GM12878 (cell line): Measurements from ENCODE around the gene PLPP1.

Experiments used
- CBFB ChIP-seq: IDR thresholded peaks from 2 replicates; pipeline ENCODE4 v1.6.1; 2016; ENCODE audit warnings: antibody characterized with exemption, low read depth
- CHD1 ChIP-seq: IDR thresholded peaks from 2 replicates; pipeline ENCODE4 v1.6.1; 2012; ENCODE audit warnings: low read depth, low read length, improper control_type of control experiment
- NBN ChIP-seq: fragments of 450-650 bp; IDR thresholded peaks from 2 replicates; pipeline ENCODE4 v1.6.1; 2016
- POLR2A ChIP-seq: IDR thresholded peaks from 2 replicates; pipeline ENCODE4 v1.6.1; 2011; ENCODE audit warnings: low read depth, mild to moderate bottlenecking, low read length
- SIN3A ChIP-seq: IDR thresholded peaks from 2 replicates; pipeline ENCODE4 v1.6.1; 2012; ENCODE audit warnings: low read depth, low read length, improper control_type of control experiment
- TF ChIP-seq, protein P1 (sequence below), 3 experiments: IDR thresholded peaks in 2 of 3; conservative IDR thresholded peaks in 1 of 3; 2 replicates each; pipeline ENCODE4 v1.5.1; 2011; ENCODE audit warnings: low read depth in 3 of 3, low read length in 3 of 3, mild to moderate bottlenecking in 3 of 3, control low read depth in 2 of 3, moderate library complexity in 2 of 3, inconsistent platforms in 1 of 3, mixed read lengths in 1 of 3; ENCODE audit not compliant: control insufficient read depth in 2 of 3, insufficient read depth in 1 of 3; ENCODE audit errors: extremely low read depth in 1 of 3
- TF ChIP-seq, protein P2 (sequence below): fragments of 450-650 bp; IDR thresholded peaks from 2 replicates; pipeline ENCODE4 v1.6.1; 2016; ENCODE audit warnings: mild to moderate bottlenecking

DNA sequence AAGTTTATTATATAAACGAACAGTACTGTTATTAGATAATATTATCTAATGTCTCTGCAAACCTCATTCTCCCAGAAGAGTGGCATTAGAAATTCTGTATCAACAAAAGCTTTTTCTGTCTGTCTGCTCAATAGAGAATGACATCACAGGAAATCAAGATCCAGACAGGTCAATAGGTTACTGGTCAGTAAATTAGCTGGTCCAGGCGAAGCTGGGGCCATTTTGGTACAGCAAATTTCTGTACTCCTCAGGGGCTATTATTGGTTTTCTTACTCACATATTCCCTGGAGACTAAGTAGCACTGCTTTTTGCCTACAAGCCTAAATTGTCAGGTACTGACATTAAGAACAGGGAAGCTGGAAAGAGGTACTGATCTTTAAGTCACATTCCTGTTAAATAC lies 80.5 kb downstream of the PLPP1 start:
- TF ChIP-seq POLR2A = no peak
- TF ChIP-seq, protein P1, sequence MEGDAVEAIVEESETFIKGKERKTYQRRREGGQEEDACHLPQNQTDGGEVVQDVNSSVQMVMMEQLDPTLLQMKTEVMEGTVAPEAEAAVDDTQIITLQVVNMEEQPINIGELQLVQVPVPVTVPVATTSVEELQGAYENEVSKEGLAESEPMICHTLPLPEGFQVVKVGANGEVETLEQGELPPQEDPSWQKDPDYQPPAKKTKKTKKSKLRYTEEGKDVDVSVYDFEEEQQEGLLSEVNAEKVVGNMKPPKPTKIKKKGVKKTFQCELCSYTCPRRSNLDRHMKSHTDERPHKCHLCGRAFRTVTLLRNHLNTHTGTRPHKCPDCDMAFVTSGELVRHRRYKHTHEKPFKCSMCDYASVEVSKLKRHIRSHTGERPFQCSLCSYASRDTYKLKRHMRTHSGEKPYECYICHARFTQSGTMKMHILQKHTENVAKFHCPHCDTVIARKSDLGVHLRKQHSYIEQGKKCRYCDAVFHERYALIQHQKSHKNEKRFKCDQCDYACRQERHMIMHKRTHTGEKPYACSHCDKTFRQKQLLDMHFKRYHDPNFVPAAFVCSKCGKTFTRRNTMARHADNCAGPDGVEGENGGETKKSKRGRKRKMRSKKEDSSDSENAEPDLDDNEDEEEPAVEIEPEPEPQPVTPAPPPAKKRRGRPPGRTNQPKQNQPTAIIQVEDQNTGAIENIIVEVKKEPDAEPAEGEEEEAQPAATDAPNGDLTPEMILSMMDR (IDR thresholded peaks at IDR 0.05 in 2 of 3, conservative IDR thresholded peaks at IDR 0.05 in 1 of 3; ENCODE audit: control insufficient read depth in 2 of 3, extremely low read depth in 1 of 3, insufficient read depth in 1 of 3, low read depth in 3 of 3, low read length in 3 of 3) = no peak
- no peak for TF ChIP-seq CHD1
- no peak for TF ChIP-seq SIN3A
- TF ChIP-seq, protein P2, sequence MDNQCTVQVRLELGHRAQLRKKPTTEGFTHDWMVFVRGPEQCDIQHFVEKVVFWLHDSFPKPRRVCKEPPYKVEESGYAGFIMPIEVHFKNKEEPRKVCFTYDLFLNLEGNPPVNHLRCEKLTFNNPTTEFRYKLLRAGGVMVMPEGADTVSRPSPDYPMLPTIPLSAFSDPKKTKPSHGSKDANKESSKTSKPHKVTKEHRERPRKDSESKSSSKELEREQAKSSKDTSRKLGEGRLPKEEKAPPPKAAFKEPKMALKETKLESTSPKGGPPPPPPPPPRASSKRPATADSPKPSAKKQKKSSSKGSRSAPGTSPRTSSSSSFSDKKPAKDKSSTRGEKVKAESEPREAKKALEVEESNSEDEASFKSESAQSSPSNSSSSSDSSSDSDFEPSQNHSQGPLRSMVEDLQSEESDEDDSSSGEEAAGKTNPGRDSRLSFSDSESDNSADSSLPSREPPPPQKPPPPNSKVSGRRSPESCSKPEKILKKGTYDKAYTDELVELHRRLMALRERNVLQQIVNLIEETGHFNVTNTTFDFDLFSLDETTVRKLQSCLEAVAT = no peak
- no peak for TF ChIP-seq NBN
- TF ChIP-seq CBFB = no peak
